GM19351 (cell line): ENCODE data around the gene KHK.
A peak's percentile ranks its signal among the peaks of the same experiment; 100 is the strongest.

Source experiments
- ATAC-seq: cut with Tn5 transposase; IDR thresholded peaks from one replicate; pipeline ENCODE4 v1.9.1; 2021; ENCODE audit warnings: mild to moderate bottlenecking, moderate library complexity; ENCODE audit not compliant: unreplicated experiment

The KHK gene

GRCh38 chr2:27086724-27087593 lies at the start of gene KHK:
KHK (plus strand) TSS chr2:27086772; CDS start chr2:27087260, 488 bp downstream.
- peak; percentile 13 for ATAC-seq

- ATAC-seq: no peak
Measured at GRCh38 chr2:27038012-27038411, 48.6 kb upstream of the KHK start.

GRCh38 chr2:27038631-27039339 lies 47.8 kb upstream of the KHK start:
- no peak for ATAC-seq

- ATAC-seq: no peak
Measured at GRCh38 chr2:27039426-27039825, 47.1 kb upstream of the KHK start.

- no peak for ATAC-seq
Measured at GRCh38 chr2:27039871-27040270, 46.7 kb upstream of the KHK start.

- ATAC-seq: no peak
Measured at GRCh38 chr2:27040282-27040681, 46.3 kb upstream of the KHK start.

- peak; percentile 28 for ATAC-seq
Measured at GRCh38 chr2:27041752-27042151, 44.8 kb upstream of the KHK start.

- peak; percentile 84 for ATAC-seq
Measured at GRCh38 chr2:27042159-27042661, 44.4 kb upstream of the KHK start.

- no peak for ATAC-seq
Measured at GRCh38 chr2:27042985-27043634, 43.5 kb upstream of the KHK start.

GRCh38 chr2:27049422-27050280 lies 36.9 kb upstream of the KHK start:
- ATAC-seq: no peak

GRCh38 chr2:27050281-27050995 lies 36.1 kb upstream of the KHK start:
- peak; percentile 41 for ATAC-seq

GRCh38 chr2:27050996-27051901 lies 35.3 kb upstream of the KHK start, which contains the start of gene AGBL5:
AGBL5 (plus strand) TSS chr2:27051668; CDS start chr2:27052959, 1,291 bp downstream.
- ATAC-seq: peak; percentile 72

GRCh38 chr2:27051902-27052645 lies 34.5 kb upstream of the KHK start:
- ATAC-seq: no peak

GRCh38 chr2:27053321-27053720 lies 33.3 kb upstream of the KHK start:
- no peak for ATAC-seq

GRCh38 chr2:27053776-27054175 lies 32.8 kb upstream of the KHK start:
- ATAC-seq: no peak

GRCh38 chr2:27054721-27055120 lies 31.9 kb upstream of the KHK start:
- no peak for ATAC-seq

- no peak for ATAC-seq
Measured at GRCh38 chr2:27057184-27057583, 29.4 kb upstream of the KHK start.

GRCh38 chr2:27058210-27058609 lies 28.4 kb upstream of the KHK start:
- ATAC-seq: no peak
